Pancreas (tissue), 10 donors: ENCODE measurements around the gene ANKRD44. TPM values are rescaled to one million over a fixed set of nuclear protein-coding genes. Genes with fewer than 3 reads are reported as not detected.
"Not testable (repeated sequence)": the region's sequence is repeated elsewhere in the genome, so short reads cannot be mapped to it uniquely, and the experiment has no call there.

Experiments
- ATAC-seq, 4 donors: fragments of 200-7000 bp; cut with Tn5 transposase; one replicate each; pipeline versions ENCODE4 v1.8.0 to v1.9.1; 2020; ENCODE audit warnings: mild to moderate bottlenecking in 4 of 4, moderate library complexity in 4 of 4
- DNase-seq, 6 donors: peaks; one replicate each; pipeline ENCODE4 v3.0.0-alpha.2; 2020
- FAIRE-seq: peaks from 2 replicates; lab custom pipeline; 2012; peaks lifted over from hg19 to GRCh38; lab: Jason Lieb, UNC
- H3K27ac ChIP-seq, 4 donors: fragments of 200-600 bp; sonication (generic); 1 replicate in 3 of 4; 2 replicates in 1 of 4; pipeline versions ENCODE4 v1.5.0 to v1.8.0; 2020
- H3K27me3 ChIP-seq, 4 donors: fragments of 200-600 bp; one replicate each; pipeline ENCODE4 v1.8.0; 2021
- H3K36me3 ChIP-seq, 3 donors: fragments of 200-600 bp; sonication (generic) in 1 of 3; one replicate each; pipeline versions ENCODE4 v1.5.0 to v1.8.0; 2020 to 2021
- H3K4me1 ChIP-seq, 3 donors: fragments of 200-600 bp; one replicate each; pipeline ENCODE4 v1.8.0; 2021
- H3K4me3 ChIP-seq, 4 donors: fragments of 200-600 bp; sonication (generic) in 2 of 4; one replicate each; pipeline versions ENCODE4 v1.5.0 to v1.8.0; 2020 to 2021
- H3K9me3 ChIP-seq, 4 donors: fragments of 200-600 bp; one replicate each; pipeline ENCODE4 v1.8.0; 2021
- CTCF ChIP-seq, 4 donors: fragments of 200-600 bp; sonication (generic) in 3 of 4; IDR thresholded peaks; one replicate each; pipeline versions ENCODE4 v1.5.0 to v1.8.0; 2021; ENCODE audit warnings: antibody characterized with exemption in 4 of 4
- WGBS, 2 donors: extraction: QIAGEN DNeasy Blood & Tissue Kit; methylation state at CpG; one replicate each; pipeline ENCODE4 v1.1.7; 2013; 5-methylcytosine and 5-hydroxymethylcytosine counted together
- intact Hi-C, 3 donors: fragments of 100-400 bp; cut with DNase I; formaldehyde crosslinking; loops; one replicate each; pipeline versions ENCODE4 v1.11.1 to v1.14.2; 2022
- polyA plus RNA-seq, 2 donors: library from polyadenylated mRNA; stranded (reverse); fragments of 200-250 nt; gene quantifications; one replicate each; pipeline ENCODE4 v1.2.3, GENCODE V29; 2013
- total RNA-seq, 6 donors: library from RNA; stranded (reverse); fragmentation: NEBNext Ultra II Directional in 4 of 6; extraction: Animal tissue kit (Norgen Biotek cat#: 25700) in 4 of 6; gene quantifications; one replicate each; pipeline versions ENCODE4 v1.2.1 to v1.2.4, GENCODE V29; 2021 to 2023
- donor health status: healthy with polysubstance abuse.
- donor health status: DM: no; HTN: no; CAD: no; lungs with moderate emphysema.
- donor health status: DM: no; HTN: no; CAD: no.
- donor health status: control.
- donor health status: control.
- donor health status: Bipolar disorder and iron deficiency.
- donor health status: DM: yes; HTN: yes; CAD: no.
- donor health status: DM: no; HTN: no; CAD: no.
- donor health status: DM: no; HTN: no; CAD: no.
- donor health status: DM: yes; HTN: yes; CAD: no.

Gene ANKRD44
- total and polyA plus RNA-seq, 8 donors, result 1.9 to 12.5 (median 7.7) TPM

- FAIRE-seq (no peak), DNase-seq (no peak), ATAC-seq (no peak)
- Histone ChIP-seq H3K36me3 (no peaks in the 10 kb centered on the region), H3K9me3 (no peaks in the 10 kb centered on the region), H3K27me3 (no peaks in the 10 kb centered on the region), H3K27ac (no peak overlapping the region), H3K4me3 (no peak overlapping the region), H3K4me1 (peaks cover 0 to 12% (median 8%) of the 10 kb centered on the region in 3 donors)
- TF ChIP-seq CTCF (IDR thresholded peaks at IDR 0.05), result no peak
- 83 to 87% methylated on average over 2 of the region's 2 CpGs for WGBS, 2 donors
- intact Hi-C loops, result no loop called here
Observed at GRCh38 chr2:197011021-197011417, 299.6 kb downstream of the ANKRD44 start.

DNA sequence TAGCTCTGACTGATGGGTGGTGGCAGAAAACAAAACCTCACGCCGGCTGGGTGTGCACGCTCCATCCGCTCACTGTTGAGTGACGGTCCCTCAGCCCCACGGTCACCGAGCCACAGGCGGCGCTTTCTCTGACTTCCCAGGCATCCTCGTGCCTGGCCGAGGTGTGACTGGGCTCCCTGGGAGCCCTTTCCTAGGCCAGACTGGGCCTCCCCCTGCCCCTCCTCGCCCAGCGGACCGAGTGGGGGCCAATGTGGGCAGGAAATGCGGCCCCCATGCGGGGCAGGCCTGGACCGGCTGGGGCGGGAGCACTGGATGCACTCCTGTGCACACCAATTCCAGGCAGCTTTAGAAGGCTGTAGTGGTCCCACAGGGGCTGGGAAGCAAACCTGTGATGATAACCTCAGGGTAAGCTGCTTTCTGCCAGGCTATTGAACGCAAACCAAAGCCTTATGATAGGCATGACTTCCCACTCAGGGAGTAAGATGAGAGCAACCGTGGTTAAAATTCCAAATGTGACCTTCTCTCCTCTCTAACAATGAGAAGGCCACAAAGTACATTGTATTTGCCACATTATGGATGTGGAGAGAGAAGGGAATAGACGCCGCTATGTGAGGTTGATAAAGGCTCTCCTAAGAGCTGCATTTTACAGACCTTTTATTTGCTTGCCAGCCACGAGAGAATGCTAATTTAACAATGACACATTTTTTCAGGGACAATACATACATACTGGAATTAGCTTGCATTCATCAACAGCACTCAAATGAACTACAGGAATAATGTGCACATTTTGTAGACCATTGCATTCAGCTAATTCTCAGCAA is 300.2 kb downstream of the ANKRD44 start:
- no peak overlapping the region for H3K27ac ChIP-seq
- ATAC-seq, result no peak
- DNase-seq, result peak in 1 of 6 donors; percentile 65
- 90 to 93% methylated on average over 18 to 23 of the region's 23 CpGs for WGBS, 2 donors
- no peak for FAIRE-seq
- no peak overlapping the region for H3K4me3 ChIP-seq
- no peaks in the 10 kb centered on the region for H3K36me3 ChIP-seq
- H3K27me3 ChIP-seq, result no peaks in the 10 kb centered on the region
- TF ChIP-seq CTCF (IDR thresholded peaks at IDR 0.05), result no peak
- peaks cover 0 to 18% (median 8%) of the 10 kb centered on the region in 3 donors for H3K4me1 ChIP-seq
- H3K9me3 ChIP-seq, result no peaks in the 10 kb centered on the region
- intact Hi-C loops, result no loop called here

DNA sequence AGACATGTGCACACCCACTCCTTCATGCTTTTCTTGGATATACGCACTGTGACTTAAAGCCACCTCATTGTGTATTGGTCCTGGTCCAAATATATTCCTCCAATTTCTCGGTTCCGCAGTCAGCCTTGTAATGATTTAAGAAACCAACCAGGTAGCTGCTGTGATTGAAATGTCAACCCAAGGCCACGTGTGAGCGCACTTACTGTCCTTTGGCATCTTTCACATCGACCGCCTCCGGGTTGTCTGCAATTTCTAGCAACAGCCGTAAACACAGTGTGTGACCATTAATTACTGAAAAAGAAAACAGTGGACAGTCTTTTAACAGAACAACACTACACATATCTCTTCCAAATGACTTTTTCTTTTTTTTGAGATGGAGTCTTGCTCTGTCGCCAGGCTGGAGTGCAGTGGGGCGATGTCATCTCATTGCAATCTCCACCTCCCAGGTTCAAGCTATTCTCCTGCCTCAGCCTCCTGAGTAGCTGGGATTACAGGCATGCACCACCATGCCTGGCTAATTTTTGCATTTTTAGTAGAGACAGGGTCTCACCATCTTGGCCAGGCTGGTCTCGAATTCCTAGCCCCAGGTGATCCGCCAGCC is 301.7 kb downstream of the ANKRD44 start:
- peaks cover 13 to 34% (median 17%) of the 10 kb centered on the region in 3 donors for H3K4me1 ChIP-seq
- WGBS, 2 donors, result 96 to 97% methylated on average over 13 of the region's 13 CpGs
- ATAC-seq, H3K36me3 ChIP-seq, FAIRE-seq, H3K27me3 ChIP-seq, DNase-seq, H3K9me3 ChIP-seq, H3K4me3 ChIP-seq, H3K27ac ChIP-seq, intact Hi-C loops: not testable (repeated sequence)

- intact Hi-C loops, result no loop called here
- Histone ChIP-seq H3K9me3 (no peaks in the 10 kb centered on the region), H3K4me3 (no peak overlapping the region), H3K4me1 (peaks cover 13 to 35% (median 17%) of the 10 kb centered on the region in 3 donors), H3K36me3 (no peaks in the 10 kb centered on the region), H3K27ac (no peak overlapping the region), H3K27me3 (no peaks in the 10 kb centered on the region)
- ATAC-seq (no peak), FAIRE-seq (no peak), DNase-seq (no peak)
- whole genome bisulfite sequencing, 2 donors, result 69 to 86% methylated on average over 4 of the region's 4 CpGs
- no peak for TF ChIP-seq CTCF (IDR thresholded peaks at IDR 0.05)
Observed at GRCh38 chr2:197007716-197008628, 302.6 kb downstream of the ANKRD44 start.

GRCh38 chr2:197001921-197002320 is 308.7 kb downstream of the ANKRD44 start:
- intact Hi-C loops, result no loop called here
- H3K36me3 ChIP-seq, result no peaks in the 10 kb centered on the region

More at GRCh38 chr2:197001921-197002320, 308.7 kb downstream of the ANKRD44 start:
- Histone ChIP-seq H3K4me1 (peaks cover 13 to 29% (median 13%) of the 10 kb centered on the region in 3 donors), H3K4me3 (no peak overlapping the region), H3K27me3 (no peaks in the 10 kb centered on the region), H3K9me3 (no peaks in the 10 kb centered on the region), H3K27ac (no peak overlapping the region)
- WGBS, 2 donors, result 94 to 97% methylated on average over 1 of the region's 1 CpG
- no peak for DNase-seq
- no peak for TF ChIP-seq CTCF (IDR thresholded peaks at IDR 0.05)
- no peak for ATAC-seq
- no peak for FAIRE-seq
